Adrenal gland (tissue), 5 donors: Measurements from ENCODE around the gene RBM5.

ENCODE experiments used
- CTCF ChIP-seq, 6 experiments: fragments of 450-650 bp in 4 of 6; fragments of 200-600 bp in 2 of 6; sonication (generic) in 1 of 6; IDR thresholded peaks; 1 replicate in 5 of 6; 2 replicates in 1 of 6; pipeline versions ENCODE4 v1.5.1 to v1.8.0; 2016 to 2021; ENCODE audit warnings: antibody characterized with exemption in 6 of 6, mild to moderate bottlenecking in 2 of 6, moderate library complexity in 1 of 6
- POLR2A ChIP-seq, 2 donors: fragments of 450-650 bp; IDR thresholded peaks; one replicate each; pipeline ENCODE4 v1.6.1; 2017; ENCODE audit warnings: antibody characterized with exemption in 2 of 2, mild to moderate bottlenecking in 2 of 2, moderate library complexity in 1 of 2
- donor health status: DM: no; HTN: no; CAD: no.

- TF ChIP-seq CTCF (IDR thresholded peaks at IDR 0.05) (no peak), POLR2A (IDR thresholded peaks at IDR 0.05) (no peak)
Observed at GRCh38 chr3:50147861-50148260, 59.1 kb downstream of the RBM5 start.
